Ovary (tissue), 9 donors: ENCODE data around the gene NSRP1. TPM values are rescaled to one million over a fixed set of nuclear protein-coding genes. Genes with fewer than 3 reads are reported as not detected.

Experiments
- DNase-seq, 5 donors: peaks; one replicate each; pipeline ENCODE4 v3.0.0-alpha.2; 2019 to 2020
- H3K27ac ChIP-seq, 2 donors: fragments of 200-600 bp; one replicate each; pipeline versions ENCODE4 v1.5.1 to v1.8.0; 2019 to 2022
- H3K27me3 ChIP-seq: fragments of 200-600 bp; one replicate; pipeline ENCODE4 v1.8.0; 2022
- H3K36me3 ChIP-seq: fragments of 200-600 bp; sonication (generic); one replicate; pipeline ENCODE4 v1.5.1; 2019
- H3K4me1 ChIP-seq: one replicate; pipeline ENCODE4 v1.8.1; 2013; ENCODE audit warnings: mild to moderate bottlenecking, moderate library complexity; ENCODE audit not compliant: insufficient read depth
- H3K4me3 ChIP-seq: fragments of 200-600 bp; sonication (generic); one replicate; pipeline ENCODE4 v1.5.1; 2017
- H3K9me3 ChIP-seq, 2 donors: fragments of 200-600 bp in 1 of 2; sonication (generic) in 1 of 2; one replicate each; pipeline versions ENCODE4 v1.5.1 to v1.8.1; 2013 to 2019; ENCODE audit warnings: mild to moderate bottlenecking in 1 of 2, moderate library complexity in 1 of 2
- EP300 ChIP-seq: sonication (generic); formaldehyde crosslinking; IDR thresholded peaks from one replicate; pipeline ENCODE4 v1.6.1; 2017; ENCODE audit warnings: antibody characterized with exemption
- POLR2A ChIP-seq: fragments of 450-650 bp; IDR thresholded peaks from one replicate; pipeline ENCODE4 v1.6.1; 2017; ENCODE audit warnings: antibody characterized with exemption, mild to moderate bottlenecking, moderate library complexity
- WGBS, 3 donors: extraction: QIAGEN DNeasy Blood & Tissue Kit in 1 of 3; methylation state at CpG; one replicate each; pipeline versions ENCODE4 v1.1.5 to v1.1.7; 2013 to 2017; 5-methylcytosine and 5-hydroxymethylcytosine counted together
- intact Hi-C, 4 donors: fragments of 100-400 bp; cut with DNase I; formaldehyde crosslinking; loops; one replicate each; pipeline versions ENCODE4 v1.11.0 to v1.15.1; 2022 to 2023
- polyA plus RNA-seq, 2 donors: library from polyadenylated mRNA; stranded (reverse); fragments of 200-250 nt in 1 of 2; fragments of 350-450 nt in 1 of 2; fragmentation: Illumina TruSeq in 1 of 2; extraction: RNeasy Lipid Tissue Mini Kit (QIAGEN cat#74804) in 1 of 2; gene quantifications; one replicate each; pipeline ENCODE4 v1.2.3, GENCODE V29; 2013 to 2014
- total RNA-seq, 7 donors: library from RNA; depleted of rRNA in 2 of 7; stranded (reverse); fragments of >200 nt in 2 of 7; fragmentation: NEBNext Ultra II Directional in 3 of 7; extraction: Animal tissue kit (Norgen Biotek cat#: 25700) in 3 of 7; gene quantifications; one replicate each; pipeline versions ENCODE4 v1.1.0 to v1.2.4, GENCODE V29; 2016 to 2023
- TF ChIP-seq, protein P1 (sequence below), 3 donors: fragments of 450-650 bp in 2 of 3; fragments of 200-600 bp in 1 of 3; IDR thresholded peaks; one replicate each; pipeline versions ENCODE4 v1.5.1 to v1.8.0; 2016 to 2022; ENCODE audit warnings: antibody characterized with exemption in 3 of 3, mild to moderate bottlenecking in 1 of 3
- donor health status: DM: no; HTN: no; CAD: no; lungs with moderate emphysema.
- donor health status: DM: no; HTN: no; CAD: no.
- donor health status: Bipolar disorder and iron deficiency.
- donor health status: DM: yes; HTN: yes; CAD: no.
- donor health status: DM: no; HTN: no; CAD: no.
- donor health status: DM: yes; HTN: yes; CAD: no.

The NSRP1 gene
- total and polyA plus RNA-seq, 9 donors: 19.0 to 42.1 (median 26.6) TPM

- intact Hi-C loops: no loop called here
- Histone ChIP-seq H3K4me3 (no peak overlapping the region), H3K27me3 (no peaks in the 10 kb centered on the region), H3K9me3 (no peaks in the 10 kb centered on the region), H3K36me3 (no peaks in the 10 kb centered on the region), H3K4me1 (no peaks in the 10 kb centered on the region), H3K27ac (no peak overlapping the region)
- TF ChIP-seq POLR2A: no peak
- TF ChIP-seq EP300: no peak
- TF ChIP-seq, protein P1, sequence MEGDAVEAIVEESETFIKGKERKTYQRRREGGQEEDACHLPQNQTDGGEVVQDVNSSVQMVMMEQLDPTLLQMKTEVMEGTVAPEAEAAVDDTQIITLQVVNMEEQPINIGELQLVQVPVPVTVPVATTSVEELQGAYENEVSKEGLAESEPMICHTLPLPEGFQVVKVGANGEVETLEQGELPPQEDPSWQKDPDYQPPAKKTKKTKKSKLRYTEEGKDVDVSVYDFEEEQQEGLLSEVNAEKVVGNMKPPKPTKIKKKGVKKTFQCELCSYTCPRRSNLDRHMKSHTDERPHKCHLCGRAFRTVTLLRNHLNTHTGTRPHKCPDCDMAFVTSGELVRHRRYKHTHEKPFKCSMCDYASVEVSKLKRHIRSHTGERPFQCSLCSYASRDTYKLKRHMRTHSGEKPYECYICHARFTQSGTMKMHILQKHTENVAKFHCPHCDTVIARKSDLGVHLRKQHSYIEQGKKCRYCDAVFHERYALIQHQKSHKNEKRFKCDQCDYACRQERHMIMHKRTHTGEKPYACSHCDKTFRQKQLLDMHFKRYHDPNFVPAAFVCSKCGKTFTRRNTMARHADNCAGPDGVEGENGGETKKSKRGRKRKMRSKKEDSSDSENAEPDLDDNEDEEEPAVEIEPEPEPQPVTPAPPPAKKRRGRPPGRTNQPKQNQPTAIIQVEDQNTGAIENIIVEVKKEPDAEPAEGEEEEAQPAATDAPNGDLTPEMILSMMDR (IDR thresholded peaks at IDR 0.05): no peak
- 81 to 88% (median 87%) methylated on average over 9 of the region's 9 CpGs for WGBS, 3 donors
- no peak for DNase-seq
Measured at GRCh38 chr17:30218799-30219198, 102.2 kb downstream of the NSRP1 start.

DNA sequence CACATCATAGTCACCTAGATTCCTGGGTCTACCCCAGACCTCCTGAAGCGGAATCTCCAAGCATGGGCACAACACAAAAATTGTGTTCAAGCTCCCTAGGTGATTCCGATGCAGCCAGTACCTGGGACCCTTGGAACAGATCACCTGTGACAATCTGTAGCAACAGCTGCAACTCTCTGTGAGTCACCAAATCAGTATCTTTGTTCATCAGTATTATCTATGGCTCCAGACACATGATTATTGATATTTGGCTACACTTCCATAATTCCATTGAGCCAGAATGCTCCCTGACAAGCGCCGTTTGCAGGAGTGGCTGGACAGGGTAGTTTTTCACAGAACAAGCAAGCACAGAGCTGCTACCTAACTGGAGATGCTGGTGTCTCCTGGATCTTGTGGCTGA is 102.7 kb downstream of the NSRP1 start:
- H3K36me3 ChIP-seq: no peaks in the 10 kb centered on the region
- WGBS, 3 donors: 81 to 88% (median 86%) methylated on average over 4 of the region's 4 CpGs
- TF ChIP-seq POLR2A (no peak), EP300 (no peak)
- TF ChIP-seq, protein P1 (IDR thresholded peaks at IDR 0.05): no peak
- DNase-seq: no peak
- no peak overlapping the region for H3K27ac ChIP-seq
- H3K4me3 ChIP-seq: no peak overlapping the region
- no peaks in the 10 kb centered on the region for H3K9me3 ChIP-seq
- intact Hi-C loops: no loop called here
- no peaks in the 10 kb centered on the region for H3K27me3 ChIP-seq
- no peaks in the 10 kb centered on the region for H3K4me1 ChIP-seq

GRCh38 chr17:30219833-30220232 is 103.2 kb downstream of the NSRP1 start:
- intact Hi-C loops: no loop called here
- Histone ChIP-seq H3K27me3 (no peaks in the 10 kb centered on the region), H3K36me3 (no peaks in the 10 kb centered on the region), H3K27ac (no peak overlapping the region), H3K9me3 (no peaks in the 10 kb centered on the region), H3K4me1 (no peaks in the 10 kb centered on the region), H3K4me3 (no peak overlapping the region)
- no peak for TF ChIP-seq POLR2A
- TF ChIP-seq EP300: no peak
- TF ChIP-seq, protein P1 (IDR thresholded peaks at IDR 0.05): no peak
- no peak for DNase-seq
- WGBS, 3 donors: 72 to 80% (median 75%) methylated on average over 7 of the region's 7 CpGs

DNA sequence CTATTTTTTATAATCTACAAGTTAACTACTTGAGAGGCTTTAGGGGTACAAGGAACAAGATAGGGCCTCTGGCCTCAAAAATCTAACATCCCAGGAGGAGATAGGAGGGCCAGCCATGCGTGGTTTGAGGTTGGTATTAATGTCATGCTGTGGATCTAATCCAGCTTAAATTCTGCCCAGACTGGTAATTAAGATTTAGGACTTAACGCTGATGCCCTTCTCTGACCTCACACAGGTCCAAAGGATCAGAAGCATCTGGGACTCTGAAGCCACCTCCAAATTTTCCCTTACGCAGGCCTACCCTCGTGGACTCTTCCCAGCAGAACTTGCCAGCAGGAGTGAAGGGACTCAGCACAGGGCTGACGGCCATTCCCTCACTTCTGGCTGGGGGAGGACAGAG is 103.8 kb downstream of the NSRP1 start:
- Histone ChIP-seq H3K4me3 (no peak overlapping the region), H3K4me1 (no peaks in the 10 kb centered on the region), H3K27ac (no peak overlapping the region), H3K36me3 (no peaks in the 10 kb centered on the region), H3K27me3 (no peaks in the 10 kb centered on the region), H3K9me3 (no peaks in the 10 kb centered on the region)
- intact Hi-C loops: no loop called here
- DNase-seq: no peak
- WGBS, 3 donors: 79 to 85% (median 83%) methylated on average over 5 of the region's 5 CpGs
- TF ChIP-seq, protein P1 (IDR thresholded peaks at IDR 0.05): no peak
- TF ChIP-seq EP300: no peak
- no peak for TF ChIP-seq POLR2A
